CD4-positive, alpha-beta T cell treated with Interleukin-12 subunit alpha and Interleukin-12 subunit beta, for 1 hour (primary cell): Measurements from ENCODE around the gene MOGAT2.
A peak's percentile ranks its signal among the peaks of the same experiment; 100 is the strongest.

Source experiments
- DNase-seq: peaks from one replicate; pipeline ENCODE4 v3.0.0-alpha.2; 2020

The MOGAT2 gene

DNA sequence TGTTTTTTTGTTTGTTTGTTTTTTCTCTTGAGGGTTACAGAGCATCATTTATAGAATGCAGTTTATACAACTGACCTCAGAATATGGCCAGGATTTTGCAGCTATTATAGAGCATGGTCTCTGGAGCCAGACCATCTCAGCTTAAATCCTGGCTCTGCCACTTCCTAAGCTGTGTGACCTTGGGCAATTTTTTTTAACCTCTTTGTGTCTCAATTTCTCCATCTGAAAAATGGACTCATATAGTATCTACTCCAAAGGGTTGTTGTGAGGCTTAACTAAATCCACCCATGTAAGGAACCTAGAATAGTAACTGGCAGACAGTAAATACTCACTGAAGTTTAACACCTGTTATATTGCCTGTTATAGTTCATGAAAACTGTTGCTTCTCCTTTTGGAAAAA lies 42.6 kb downstream of the MOGAT2 start:
- DNase-seq, result no peak

DNA sequence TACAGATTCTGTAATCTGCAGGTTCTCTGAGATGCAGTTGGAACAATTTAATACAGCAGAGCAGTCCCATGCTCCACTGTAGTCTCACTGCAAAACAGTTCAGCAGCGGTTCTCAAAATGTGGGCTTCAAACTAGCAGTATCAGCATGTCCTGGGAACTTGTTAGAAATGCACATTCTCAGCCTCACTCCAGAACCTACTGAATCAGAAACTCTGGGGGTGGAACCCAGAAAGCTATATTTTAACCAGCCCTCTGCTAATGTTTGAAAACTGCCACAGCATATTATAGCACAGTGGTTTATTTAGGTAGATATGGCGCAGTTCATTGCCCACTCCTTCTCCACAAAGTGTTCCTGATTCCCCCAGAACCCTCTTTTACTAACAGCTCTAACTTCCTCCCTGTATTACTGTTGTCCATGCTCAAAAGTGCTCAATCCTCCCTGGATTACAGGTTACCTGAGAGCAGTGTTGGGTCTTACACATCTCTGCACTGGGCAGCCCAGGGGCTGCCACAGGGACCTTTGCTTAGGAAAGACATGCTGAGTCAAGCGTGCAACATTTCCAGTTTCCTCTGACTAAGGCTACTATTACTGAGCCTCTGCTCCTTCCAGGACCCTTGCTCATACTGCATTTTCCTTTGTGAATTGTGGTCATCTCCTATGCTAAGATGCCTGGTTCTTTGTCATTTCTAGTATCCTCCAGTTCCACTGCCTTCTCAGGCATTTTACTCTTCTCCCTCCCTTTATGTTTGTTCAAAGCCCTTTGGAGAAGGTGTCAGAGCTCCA lies 43.3 kb downstream of the MOGAT2 start:
- no peak for DNase-seq

DNA sequence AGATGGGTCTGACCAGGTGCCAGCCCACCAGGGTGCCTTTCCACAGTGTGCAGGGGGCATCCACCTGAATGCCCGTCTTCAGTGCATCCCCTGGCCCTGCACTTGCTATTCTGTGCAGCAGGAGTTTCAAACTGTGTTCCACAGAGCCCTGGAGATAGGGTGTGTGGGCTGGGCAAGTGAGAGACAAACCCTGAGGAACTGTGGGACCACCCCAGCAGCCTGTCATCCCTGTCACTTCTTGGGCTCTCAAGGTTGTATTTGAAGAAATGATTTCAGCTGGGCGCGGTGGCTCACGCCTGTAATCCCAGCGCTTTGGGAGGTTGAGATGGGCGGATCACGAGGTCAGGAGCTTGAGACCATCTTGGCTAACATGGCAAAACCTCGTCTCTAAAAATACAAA lies 44.5 kb downstream of the MOGAT2 start:
- no peak for DNase-seq

DNA sequence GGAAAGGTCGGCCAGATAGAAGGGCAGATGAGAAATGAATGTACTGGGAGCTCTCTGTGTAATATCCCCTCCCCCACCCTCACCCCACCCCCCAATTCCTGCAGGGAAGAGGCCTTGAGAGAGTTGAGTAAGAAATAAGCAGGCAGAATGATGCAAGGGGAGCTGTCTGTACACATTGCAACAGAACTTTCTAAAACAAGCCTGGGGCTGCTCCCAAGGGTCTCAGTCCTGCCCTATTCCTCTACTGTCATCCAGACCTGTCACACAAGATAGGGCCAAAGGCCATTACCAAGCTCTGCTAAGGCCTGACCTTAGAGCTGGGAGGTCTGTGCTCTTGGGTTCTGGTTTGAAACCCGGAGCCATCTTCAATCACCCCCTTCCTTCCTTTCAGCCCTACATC lies 45.2 kb downstream of the MOGAT2 start:
- DNase-seq, result no peak

DNA sequence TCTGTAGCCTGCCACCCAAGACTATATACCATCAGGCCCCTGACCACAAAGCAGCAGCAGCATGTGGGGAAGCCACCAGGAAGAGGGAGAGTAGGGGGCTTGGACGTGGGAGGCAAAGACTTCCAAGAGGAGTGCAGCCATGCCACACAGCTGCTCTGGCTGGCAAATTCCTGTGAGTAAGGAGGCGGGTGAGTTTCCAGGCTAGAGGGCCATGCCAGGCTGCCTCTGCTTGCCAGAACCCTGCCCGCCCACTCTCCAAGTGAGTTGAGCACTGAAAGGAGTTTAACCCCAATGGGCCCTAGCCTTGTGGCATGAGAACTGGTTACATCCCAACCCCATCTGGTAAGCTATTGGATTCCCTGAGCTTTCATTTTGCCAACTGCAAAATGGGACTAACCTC lies 46.2 kb downstream of the MOGAT2 start:
- DNase-seq, result no peak

DNA sequence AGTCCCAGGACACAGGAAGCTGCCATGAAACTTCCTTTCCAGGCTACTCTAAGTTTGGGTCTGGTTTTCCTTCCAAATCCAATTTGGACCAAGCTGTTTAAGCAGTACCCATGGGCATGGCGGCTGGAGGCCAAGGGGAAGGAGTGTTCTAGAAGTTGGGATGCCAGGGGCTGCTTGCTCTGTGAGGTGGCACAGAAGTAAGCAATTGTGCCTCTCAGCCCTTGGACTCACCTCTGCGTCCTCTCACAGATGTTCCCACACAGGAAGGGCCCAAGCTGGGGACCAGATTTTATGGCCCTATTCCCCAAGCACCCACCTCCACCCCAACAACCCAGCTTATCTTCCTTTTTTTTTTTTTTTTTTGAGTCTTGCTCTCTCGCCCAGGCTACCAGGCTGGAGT lies 47.5 kb downstream of the MOGAT2 start:
- DNase-seq, result no peak

DNA sequence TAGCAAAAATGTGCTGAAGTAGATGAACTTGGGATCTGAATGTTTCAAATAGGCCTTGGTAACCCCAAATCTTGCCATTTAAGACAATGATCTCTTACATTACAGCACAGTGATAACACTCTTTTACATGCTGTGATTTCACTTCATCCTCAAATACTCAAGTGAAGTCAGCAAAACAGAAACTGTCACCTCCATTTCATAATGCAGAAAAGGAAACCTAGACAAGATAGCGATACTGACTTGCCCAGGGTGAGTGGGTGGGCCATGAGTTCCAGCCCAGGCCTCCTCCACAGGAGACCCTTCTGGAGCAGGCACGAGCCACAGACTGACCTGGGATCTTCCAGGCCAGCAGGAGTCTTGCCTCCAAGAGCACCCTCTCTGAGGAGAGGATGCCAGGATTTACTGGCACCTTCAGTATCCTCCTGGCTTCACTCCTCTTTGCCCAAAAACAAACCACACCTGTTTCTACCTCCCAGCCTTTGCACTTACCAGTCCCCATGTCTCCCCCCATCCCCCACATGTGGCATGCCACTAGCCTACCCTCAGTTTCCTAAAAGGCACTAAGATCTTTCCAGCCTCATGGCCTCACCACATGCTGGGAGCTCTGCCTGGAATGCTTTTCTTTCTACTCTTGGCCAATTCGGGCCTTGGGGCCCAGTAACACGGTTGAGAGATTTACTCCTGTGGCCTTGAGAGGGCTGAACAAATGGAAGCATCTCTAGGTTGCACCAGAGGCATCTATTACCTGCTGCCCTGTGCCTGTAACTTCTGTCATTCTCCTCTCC lies 49.0 kb downstream of the MOGAT2 start:
- DNase-seq, result no peak

DNA sequence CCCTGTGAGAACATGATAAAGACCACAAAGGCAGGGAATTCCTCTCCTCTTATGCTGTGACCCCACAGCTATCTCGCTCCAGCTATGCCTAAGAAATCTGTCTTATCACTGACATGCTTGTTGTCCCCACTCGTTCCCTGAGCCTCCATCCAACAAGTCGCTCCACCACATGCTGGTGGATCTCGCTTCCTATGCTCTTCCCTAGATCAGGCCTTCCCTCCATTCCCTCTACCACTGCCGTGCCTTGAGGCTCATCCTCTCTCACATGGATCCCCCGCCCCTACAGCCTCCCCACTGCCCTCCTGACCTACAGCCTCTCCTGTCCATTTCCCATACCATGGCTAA lies 49.6 kb downstream of the MOGAT2 start:
- no peak for DNase-seq

DNA sequence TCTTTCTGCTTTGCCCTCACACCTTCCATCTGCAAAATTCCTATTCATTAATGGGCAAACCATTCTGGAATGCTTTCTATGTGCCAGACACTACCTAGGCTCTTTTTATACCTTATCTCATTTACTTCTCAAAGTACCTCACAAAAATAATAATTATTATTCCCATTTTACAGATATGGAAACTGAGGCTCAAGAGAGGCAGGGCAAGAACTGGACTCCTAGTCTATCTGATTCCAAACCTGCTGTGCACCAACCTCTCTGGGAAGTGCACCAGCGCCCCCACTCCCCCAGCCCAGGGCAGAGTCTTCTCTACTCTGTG lies 50.1 kb downstream of the MOGAT2 start:
- DNase-seq, result no peak

DNA sequence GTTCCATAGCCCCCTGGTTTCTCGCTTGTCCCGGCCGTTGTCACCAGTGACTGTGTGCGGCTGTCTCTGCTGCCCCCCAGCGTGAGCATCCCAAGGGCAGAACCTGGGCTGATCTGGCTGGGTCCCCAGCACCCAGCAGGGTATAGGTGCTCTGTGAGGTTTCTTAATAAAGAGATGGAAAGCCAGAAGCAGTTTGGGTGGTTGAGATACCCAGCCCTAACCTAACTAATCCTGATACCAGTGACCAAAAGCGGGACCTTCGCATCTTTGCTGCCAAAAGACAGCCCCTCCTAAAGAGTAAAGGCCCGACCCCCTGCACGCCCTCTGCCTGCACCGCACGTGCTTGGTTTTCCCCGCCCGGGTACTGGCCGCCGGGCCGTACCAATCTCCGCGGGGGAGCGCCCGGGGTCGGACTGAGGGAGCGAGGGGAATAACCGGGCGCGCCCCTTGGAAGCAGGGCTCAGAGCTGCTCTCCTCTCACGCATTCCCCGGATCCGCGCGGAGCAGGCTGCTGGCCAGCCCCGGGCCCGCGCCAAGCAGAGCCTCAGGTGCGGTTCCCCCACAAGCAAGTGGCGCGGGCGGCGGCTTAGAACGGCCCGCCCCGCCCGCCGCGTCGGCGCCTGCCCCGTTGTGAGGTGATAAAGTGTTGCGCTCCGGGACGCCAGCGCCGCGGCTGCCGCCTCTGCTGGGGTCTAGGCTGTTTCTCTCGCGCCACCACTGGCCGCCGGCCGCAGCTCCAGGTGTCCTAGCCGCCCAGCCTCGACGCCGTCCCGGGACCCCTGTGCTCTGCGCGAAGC lies 50.7 kb downstream of the MOGAT2 start, which contains the start of gene DGAT2:
TSS of gene DGAT2 (plus strand) at position 667 of the 797 bp plus-strand sequence. CDS start 214 bp downstream, outside the sequence.
- peak; percentile 78 for DNase-seq

DNA sequence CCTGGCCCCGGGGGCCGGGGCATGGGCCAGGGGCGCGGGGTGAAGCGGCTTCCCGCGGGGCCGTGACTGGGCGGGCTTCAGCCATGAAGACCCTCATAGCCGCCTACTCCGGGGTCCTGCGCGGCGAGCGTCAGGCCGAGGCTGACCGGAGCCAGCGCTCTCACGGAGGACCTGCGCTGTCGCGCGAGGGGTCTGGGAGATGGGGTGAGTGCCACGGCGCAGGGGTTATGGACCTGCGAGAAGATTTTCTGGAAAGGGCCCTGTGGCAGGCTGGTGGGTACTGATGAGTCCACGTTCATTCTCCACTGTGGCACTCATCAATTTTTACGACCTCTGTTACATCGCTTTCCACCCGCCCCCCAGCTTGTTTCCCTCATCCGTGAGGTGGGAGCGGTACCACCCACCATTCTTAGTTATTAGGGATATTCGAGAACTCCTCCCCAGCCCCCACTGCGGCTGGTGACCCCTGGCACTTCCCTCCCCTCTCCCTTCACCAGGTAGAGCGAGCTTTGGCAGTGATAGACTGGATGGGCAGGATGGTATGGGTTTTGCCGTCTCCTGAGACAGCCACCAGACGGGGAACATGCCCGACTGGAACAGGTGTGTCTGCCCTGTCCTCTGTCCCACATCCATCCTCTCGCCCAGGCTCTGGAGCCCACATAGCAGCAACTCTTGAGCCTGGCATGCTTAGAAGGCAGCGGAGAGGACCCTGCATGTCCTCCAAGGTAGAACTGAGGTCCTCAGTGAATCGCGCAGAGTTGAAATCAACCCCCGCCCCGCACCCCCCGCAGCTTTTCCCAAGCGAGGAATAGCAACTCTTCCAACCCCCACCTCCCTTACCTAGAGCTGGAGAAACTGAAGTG lies 51.5 kb downstream of the MOGAT2 start:
- no peak for DNase-seq

DNA sequence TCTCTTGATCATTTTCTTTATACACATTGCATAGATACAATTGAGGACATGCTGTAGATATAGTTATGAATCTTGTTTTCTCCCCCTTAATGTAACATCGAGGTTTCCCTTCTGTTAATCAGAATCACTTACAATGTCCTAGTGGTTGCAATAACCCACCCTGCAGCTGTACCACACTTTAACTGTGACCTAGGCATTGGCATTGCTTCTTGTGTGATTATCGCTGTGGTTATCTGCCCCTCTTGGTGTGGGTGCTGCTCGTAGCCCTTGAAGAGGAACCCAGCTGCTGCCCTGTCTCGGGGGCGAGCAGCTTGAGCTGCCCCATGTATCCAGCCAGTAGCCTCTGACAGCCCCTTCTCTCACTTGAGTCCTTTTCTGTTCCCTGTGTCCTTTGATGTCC lies 52.5 kb downstream of the MOGAT2 start:
- no peak for DNase-seq

DNA sequence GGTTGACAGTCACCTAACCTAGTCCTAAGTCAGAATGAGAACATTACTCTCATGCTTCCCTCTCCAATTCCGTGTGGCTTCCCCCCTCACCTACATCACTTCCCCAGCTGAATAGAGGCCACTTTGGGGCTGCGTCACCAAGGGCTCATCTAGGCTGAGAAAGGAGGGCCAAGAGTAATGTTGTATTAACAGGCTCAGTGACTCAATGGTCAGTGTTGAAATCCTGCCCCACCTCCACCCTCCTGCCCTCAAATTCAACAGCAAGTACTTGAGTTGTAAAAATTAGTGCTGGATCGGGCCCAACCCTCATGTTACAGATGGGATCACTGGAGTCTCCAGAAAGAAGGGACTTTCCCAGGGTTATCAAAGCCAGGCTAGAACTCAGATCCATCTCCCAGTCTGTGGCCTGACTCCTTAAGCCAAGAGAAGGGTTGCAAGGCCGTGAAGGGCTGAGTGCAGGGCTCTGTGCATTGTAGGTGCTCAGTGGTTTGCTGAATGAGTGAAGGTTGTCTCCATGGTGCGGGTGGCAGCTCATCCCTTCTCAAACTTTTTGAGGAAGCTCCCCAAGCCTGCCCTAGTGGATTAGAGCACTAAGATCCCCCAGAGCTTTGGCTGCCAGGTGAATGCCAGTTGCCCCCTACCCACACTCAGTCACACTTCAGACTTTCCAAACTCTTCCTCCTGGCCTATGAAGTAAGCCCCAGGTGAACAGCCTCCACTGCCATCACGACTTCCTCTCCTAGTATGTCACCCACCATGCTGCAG lies 54.2 kb downstream of the MOGAT2 start:
- no peak for DNase-seq

DNA sequence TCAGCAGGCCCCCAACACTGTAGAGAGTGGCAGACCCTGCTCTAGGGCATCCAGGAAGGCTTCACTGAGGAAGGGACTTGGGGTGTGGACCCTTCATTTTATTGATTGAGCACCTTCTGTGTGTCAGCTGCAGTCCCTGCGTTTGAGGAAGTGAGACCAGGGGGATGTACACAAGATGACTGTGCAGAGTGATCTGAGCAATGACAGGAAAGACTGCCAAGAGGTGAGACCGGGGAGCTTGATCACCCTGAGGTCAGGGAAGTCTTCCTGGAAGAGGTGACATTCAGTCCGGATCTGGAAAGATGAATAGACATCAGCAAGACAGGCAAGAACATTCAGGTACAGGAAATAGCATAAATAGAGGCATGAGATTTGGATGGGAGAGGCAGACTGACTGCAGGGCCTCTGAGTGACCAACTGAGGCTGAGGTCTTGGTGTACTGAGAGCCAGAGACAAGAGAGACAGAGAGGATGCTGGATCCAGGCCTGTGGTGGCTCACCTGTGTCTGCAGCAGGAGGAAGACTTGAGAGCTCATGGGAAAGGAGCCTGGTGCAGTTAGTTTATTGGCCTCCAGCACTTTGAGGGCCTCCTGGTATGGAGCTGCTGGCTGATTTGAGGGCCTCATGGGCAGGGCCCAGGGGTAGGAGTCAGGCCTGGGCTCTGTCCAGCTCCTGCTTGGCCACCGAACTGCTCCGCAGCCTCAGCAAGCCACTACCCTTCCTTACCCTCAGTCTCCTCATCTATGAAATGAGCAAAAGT lies 56.1 kb downstream of the MOGAT2 start:
- DNase-seq, result no peak

DNA sequence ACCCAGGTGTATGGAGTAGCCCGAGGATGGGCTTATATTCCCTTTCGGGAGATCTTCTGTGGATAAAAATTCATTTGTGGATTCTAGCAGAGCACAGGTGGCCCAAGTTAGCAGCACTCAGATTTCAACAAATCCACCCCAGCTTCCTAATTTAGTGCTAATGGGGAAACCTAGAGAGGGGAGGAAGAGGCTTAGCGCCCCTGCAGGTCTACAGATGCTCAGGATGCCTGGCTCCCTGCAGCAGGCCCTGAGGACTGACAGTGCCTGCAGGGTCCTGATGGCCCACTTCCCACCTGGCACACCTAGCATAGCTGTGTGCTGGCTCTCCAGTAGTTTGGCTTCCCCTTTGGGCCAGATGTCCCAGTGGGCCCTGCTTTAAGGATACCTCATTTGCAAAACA lies 57.4 kb downstream of the MOGAT2 start:
- no peak for DNase-seq

DNA sequence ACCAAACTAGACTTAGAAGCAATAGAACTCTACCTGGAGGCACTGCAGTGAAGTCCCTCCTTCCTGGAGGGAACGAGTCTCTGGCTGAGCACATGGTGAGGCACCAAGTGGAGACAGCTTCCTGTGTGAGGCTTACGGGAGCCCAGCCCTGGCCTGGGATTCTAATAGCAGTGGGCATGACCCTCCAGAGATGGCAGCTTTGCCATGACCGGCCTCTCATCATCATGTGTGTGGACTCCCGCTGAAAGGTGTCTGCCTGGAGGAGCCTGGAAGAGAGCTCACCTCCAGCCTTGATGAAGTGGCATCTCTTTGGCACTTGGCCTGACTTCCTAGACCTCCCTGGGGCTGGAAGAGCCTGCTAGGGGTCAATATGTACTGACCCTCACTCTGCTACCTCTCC lies 58.9 kb downstream of the MOGAT2 start:
- no peak for DNase-seq

DNA sequence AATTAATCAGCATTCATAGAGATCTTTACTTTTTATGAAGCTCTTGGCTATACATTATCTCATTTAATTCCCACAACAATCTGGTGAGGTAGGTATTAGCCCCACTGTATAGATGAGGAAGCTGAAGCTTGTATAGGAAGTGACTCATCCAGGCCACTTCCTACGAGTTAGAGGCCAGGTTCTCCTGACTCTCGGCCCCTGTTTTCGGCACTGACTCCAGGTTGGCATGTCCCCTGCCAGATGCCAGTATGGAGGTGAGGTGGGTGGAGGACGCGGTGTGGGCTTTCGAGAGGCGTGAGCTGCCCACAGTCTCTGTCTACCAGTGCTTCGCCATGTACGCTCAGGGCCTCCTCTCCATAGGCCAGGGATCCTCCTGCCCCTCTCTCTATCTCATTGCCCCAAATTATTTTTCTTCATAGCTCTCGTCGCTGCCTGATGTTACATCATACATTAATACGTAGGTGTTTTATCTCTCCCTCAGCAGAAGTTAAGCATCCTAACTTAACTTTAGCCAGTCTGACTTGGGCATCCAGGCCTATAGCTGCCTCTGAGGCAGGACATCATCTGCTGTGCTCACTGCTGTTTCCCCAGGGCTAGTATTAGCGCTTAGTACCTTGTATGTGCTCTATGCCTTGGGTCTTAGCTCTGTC lies 59.9 kb downstream of the MOGAT2 start:
- DNase-seq, result no peak

DNA sequence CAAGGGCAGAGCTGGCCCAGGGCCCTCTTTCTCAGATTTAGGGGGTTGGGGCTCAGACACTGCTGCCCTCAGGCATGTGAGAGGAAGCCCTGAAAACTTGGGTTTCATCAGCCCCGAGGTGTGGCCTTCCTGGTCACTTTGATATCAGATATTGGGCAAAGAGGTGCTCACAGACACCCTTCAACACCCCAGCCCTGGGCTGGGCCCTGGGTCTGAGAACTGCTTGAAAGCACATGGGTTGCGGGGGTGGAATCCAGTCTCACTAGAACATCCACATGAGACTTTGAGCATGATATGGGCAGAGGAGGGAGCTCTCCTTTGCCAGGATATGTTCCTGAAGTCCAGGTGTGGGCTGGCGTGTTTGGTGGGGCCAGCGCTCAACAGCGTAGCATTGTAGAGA lies 61.3 kb downstream of the MOGAT2 start:
- DNase-seq, result no peak

DNA sequence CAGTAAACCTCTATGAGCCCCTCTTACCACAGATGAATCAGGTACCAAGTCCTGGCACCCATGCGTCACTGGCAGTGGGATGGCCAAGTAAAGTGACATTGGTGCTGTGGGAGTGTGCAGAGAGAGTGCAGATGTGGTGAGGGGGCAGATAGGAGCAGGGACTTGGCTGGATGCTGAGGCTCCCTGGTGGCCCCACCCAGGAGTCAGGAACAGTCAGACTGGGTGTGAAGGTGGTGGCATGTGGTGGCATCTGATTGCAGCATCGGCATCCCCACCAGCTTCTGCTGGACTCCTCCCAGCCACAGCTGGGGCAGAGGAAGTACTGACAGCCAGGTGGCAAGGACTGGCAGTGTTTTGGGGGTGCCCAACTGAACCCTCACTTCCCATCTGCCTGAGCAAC lies 62.3 kb downstream of the MOGAT2 start:
- DNase-seq, result no peak

DNA sequence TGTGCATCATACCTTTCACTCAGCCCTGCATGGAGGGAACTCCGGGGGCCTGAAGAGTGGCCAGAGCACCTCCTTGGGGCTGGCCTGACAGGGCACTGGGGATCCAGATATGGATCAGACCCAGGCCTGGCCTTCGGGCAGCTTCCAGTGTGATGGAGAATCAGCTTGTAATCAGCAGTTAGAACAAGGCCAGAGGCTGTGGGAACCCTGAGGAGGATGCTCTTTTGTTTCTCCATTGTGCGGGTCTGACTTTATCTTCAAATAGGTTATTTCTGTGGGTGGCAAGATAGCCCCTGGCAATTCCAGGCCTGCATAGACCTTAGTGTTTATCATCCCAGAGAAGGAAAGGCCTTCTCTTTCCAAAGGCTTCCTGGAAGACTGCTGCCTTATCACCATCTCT lies 63.2 kb downstream of the MOGAT2 start:
- DNase-seq, result no peak

DNA sequence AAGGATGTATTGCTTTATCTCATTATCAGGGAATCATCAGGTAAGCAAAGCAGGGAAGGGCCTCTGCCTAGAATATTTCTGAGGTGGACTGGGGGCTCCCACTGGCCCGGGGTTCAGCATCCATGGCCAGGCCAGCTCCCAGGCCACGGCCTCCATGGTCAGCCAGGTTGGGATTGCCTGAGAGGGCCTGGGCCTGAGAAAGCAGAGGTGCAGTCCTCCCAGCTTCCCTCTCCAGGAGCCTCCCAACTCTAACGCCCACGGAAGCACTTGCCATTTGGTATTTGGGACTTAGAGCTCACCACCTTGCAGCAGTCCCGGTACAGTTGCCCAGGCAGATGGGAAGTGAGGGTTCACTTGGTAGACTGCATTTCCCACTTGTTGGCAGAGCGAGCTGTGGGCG lies 63.7 kb downstream of the MOGAT2 start:
- DNase-seq, result no peak
